Activated naive CD4-positive, alpha-beta T cell treated with anti-CD3 and anti-CD28 coated beads for 36 hours (primary cell): ENCODE results near the gene CPEB1. TPM values are rescaled to one million over a fixed set of nuclear protein-coding genes. Genes with fewer than 3 reads are reported as not detected.

ENCODE experiments used
- CTCF ChIA-PET: fragments of 350-600 bp; sonication (Branson Sonifier 250); formaldehyde crosslinking; loops from one replicate; lab custom pipeline; 2021; ENCODE audit warnings: antibody characterized with exemption; lab: Charles Lee
- DNase-seq: peaks from one replicate; pipeline ENCODE4 v3.0.0-alpha.2; 2020
- H3K27ac Mint-ChIP-seq: one replicate; pipeline ENCODE4 v1.8.0; 2021; ENCODE audit warnings: mild to moderate bottlenecking, mixed read lengths
- H3K27me3 Mint-ChIP-seq: one replicate; pipeline ENCODE4 v1.8.0; 2021; ENCODE audit warnings: low read depth, mixed read lengths
- H3K36me3 Mint-ChIP-seq: one replicate; pipeline ENCODE4 v1.8.0; 2021; ENCODE audit warnings: low read depth, mixed read lengths
- H3K4me1 Mint-ChIP-seq: one replicate; pipeline ENCODE4 v1.8.0; 2021; ENCODE audit warnings: low read depth, mixed read lengths
- H3K4me3 Mint-ChIP-seq: one replicate; pipeline ENCODE4 v1.8.0; 2021; ENCODE audit warnings: mild to moderate bottlenecking, moderate library complexity, mixed read lengths
- H3K9me3 Mint-ChIP-seq: one replicate; pipeline ENCODE4 v1.8.0; 2021; ENCODE audit warnings: mixed read lengths
- intact Hi-C: fragments of 100-400 bp; cut with micrococcal nuclease; formaldehyde crosslinking; loops from one replicate; pipeline ENCODE4 v1.15.1; 2023
- total RNA-seq, 2 experiments: library from RNA; stranded (reverse); gene quantifications; one replicate each; pipeline ENCODE4 v1.2.3, GENCODE V29; 2021

Gene CPEB1
- total RNA-seq, 2 experiments from 2014 or later = 0.10 TPM; not detected in 1

GRCh38 chr15:82664021-82664420, 16.9 kb upstream of the CPEB1 start:
- H3K27ac Mint-ChIP-seq = no peak overlapping the region
- H3K9me3 Mint-ChIP-seq = no peaks in the 10 kb centered on the region
- H3K36me3 Mint-ChIP-seq = no peaks in the 10 kb centered on the region
- H3K4me3 Mint-ChIP-seq = no peak overlapping the region
- H3K27me3 Mint-ChIP-seq = peaks cover 6% of the 10 kb centered on the region
- CTCF ChIA-PET = no interaction called here
- intact Hi-C loops = no loop called here
- DNase-seq = no peak
- H3K4me1 Mint-ChIP-seq = no peaks in the 10 kb centered on the region

- no peaks in the 10 kb centered on the region for H3K9me3 Mint-ChIP-seq
- no peaks in the 10 kb centered on the region for H3K4me1 Mint-ChIP-seq
- no peaks in the 10 kb centered on the region for H3K36me3 Mint-ChIP-seq
- CTCF ChIA-PET = no interaction called here
- H3K4me3 Mint-ChIP-seq = no peak overlapping the region
- peak; percentile 69 for DNase-seq
- H3K27me3 Mint-ChIP-seq = peaks cover 6% of the 10 kb centered on the region
- intact Hi-C loops = no loop called here
- no peak overlapping the region for H3K27ac Mint-ChIP-seq
These were observed 16.0 kb upstream of the CPEB1 start for GRCh38 chr15:82663186-82663600.

- CTCF ChIA-PET = no interaction called here
- Mint-ChIP-seq H3K4me3 (no peak overlapping the region), H3K36me3 (no peaks in the 10 kb centered on the region), H3K9me3 (no peaks in the 10 kb centered on the region), H3K27me3 (peaks cover 6% of the 10 kb centered on the region), H3K4me1 (no peaks in the 10 kb centered on the region), H3K27ac (no peak overlapping the region)
- DNase-seq = no peak
- intact Hi-C loops = no loop called here
These were observed 15.5 kb upstream of the CPEB1 start for GRCh38 chr15:82662641-82663040.

- Mint-ChIP-seq H3K27ac (no peak overlapping the region), H3K4me3 (no peak overlapping the region), H3K36me3 (no peaks in the 10 kb centered on the region), H3K9me3 (no peaks in the 10 kb centered on the region), H3K27me3 (peaks cover 6% of the 10 kb centered on the region), H3K4me1 (no peaks in the 10 kb centered on the region)
- no peak for DNase-seq
- CTCF ChIA-PET = no interaction called here
- intact Hi-C loops = no loop called here
These were observed 13.2 kb upstream of the CPEB1 start for GRCh38 chr15:82660378-82660777.

- intact Hi-C loops = no loop called here
- peaks cover 4% of the 10 kb centered on the region for H3K27me3 Mint-ChIP-seq
These were observed 9.6 kb upstream of the CPEB1 start for GRCh38 chr15:82656641-82657266.

GRCh38 chr15:82655606-82656005, 8.4 kb upstream of the CPEB1 start:
- intact Hi-C loops = no loop called here
- CTCF ChIA-PET = no interaction called here

More at GRCh38 chr15:82656641-82657266, 9.6 kb upstream of the CPEB1 start:
- H3K36me3 Mint-ChIP-seq = no peaks in the 10 kb centered on the region
- no peak for DNase-seq
- CTCF ChIA-PET = interaction anchor here (0.6 kb wide), 1 partner anchor 31 kb away, joined by 3 read pairs; no protein-coding TSS in a partner anchor
- no peaks in the 10 kb centered on the region for H3K9me3 Mint-ChIP-seq
- H3K4me1 Mint-ChIP-seq = no peaks in the 10 kb centered on the region
- no peak overlapping the region for H3K4me3 Mint-ChIP-seq
- no peak overlapping the region for H3K27ac Mint-ChIP-seq

GRCh38 chr15:82653483-82654168, 6.5 kb upstream of the CPEB1 start:
- DNase-seq = no peak
- Mint-ChIP-seq H3K27me3 (peaks cover 11% of the 10 kb centered on the region), H3K9me3 (no peaks in the 10 kb centered on the region), H3K36me3 (no peaks in the 10 kb centered on the region), H3K27ac (no peak overlapping the region), H3K4me3 (no peak overlapping the region), H3K4me1 (no peaks in the 10 kb centered on the region)
- intact Hi-C loops = no loop called here
- CTCF ChIA-PET = no interaction called here

More at GRCh38 chr15:82655606-82656005, 8.4 kb upstream of the CPEB1 start:
- Mint-ChIP-seq H3K36me3 (no peaks in the 10 kb centered on the region), H3K27ac (no peak overlapping the region), H3K4me3 (no peak overlapping the region), H3K9me3 (no peaks in the 10 kb centered on the region), H3K27me3 (peaks cover 4% of the 10 kb centered on the region), H3K4me1 (no peaks in the 10 kb centered on the region)
- no peak for DNase-seq

GRCh38 chr15:82651708-82652107, 4.5 kb upstream of the CPEB1 start:
- CTCF ChIA-PET = no interaction called here
- DNase-seq = no peak
- H3K4me3 Mint-ChIP-seq = no peak overlapping the region
- no peaks in the 10 kb centered on the region for H3K36me3 Mint-ChIP-seq
- no peak overlapping the region for H3K27ac Mint-ChIP-seq
- no peaks in the 10 kb centered on the region for H3K9me3 Mint-ChIP-seq
- H3K4me1 Mint-ChIP-seq = peaks cover 5% of the 10 kb centered on the region
- peaks cover 21% of the 10 kb centered on the region for H3K27me3 Mint-ChIP-seq
- intact Hi-C loops = no loop called here

- DNase-seq = no peak
- Mint-ChIP-seq H3K9me3 (no peaks in the 10 kb centered on the region), H3K27ac (no peak overlapping the region), H3K36me3 (no peaks in the 10 kb centered on the region), H3K4me3 (no peak overlapping the region), H3K27me3 (peaks cover 27% of the 10 kb centered on the region), H3K4me1 (peaks cover 8% of the 10 kb centered on the region)
- CTCF ChIA-PET = interaction anchor here (0.6 kb wide), 1 partner anchor 631 kb away, joined by 3 read pairs; no protein-coding TSS in a partner anchor
- intact Hi-C loops = no loop called here
These were observed 3.0 kb upstream of the CPEB1 start for GRCh38 chr15:82650046-82650670.

- no peak overlapping the region for H3K27ac Mint-ChIP-seq
- intact Hi-C loops = loop anchor here (10.0 kb wide), 1 partner anchor 335 kb away; the partner anchor contains the start of gene RAMAC
- H3K36me3 Mint-ChIP-seq = no peaks in the 10 kb centered on the region
- CTCF ChIA-PET = interaction anchor here (0.6 to 0.9 kb wide), 2 partner anchors 118 to 632 kb away, joined by 3 to 4 read pairs; no protein-coding TSS in a partner anchor
- H3K27me3 Mint-ChIP-seq = peaks cover 33% of the 10 kb centered on the region
- DNase-seq = no peak
- H3K4me1 Mint-ChIP-seq = peaks cover 8% of the 10 kb centered on the region
- no peak overlapping the region for H3K4me3 Mint-ChIP-seq
- no peaks in the 10 kb centered on the region for H3K9me3 Mint-ChIP-seq
These were observed 2.2 kb upstream of the CPEB1 start for GRCh38 chr15:82649226-82649999.

- Mint-ChIP-seq H3K36me3 (no peaks in the 10 kb centered on the region), H3K27me3 (peaks cover 39% of the 10 kb centered on the region), H3K27ac (no peak overlapping the region), H3K4me3 (peak overlapping the region; percentile 48), H3K4me1 (peaks cover 8% of the 10 kb centered on the region), H3K9me3 (no peaks in the 10 kb centered on the region)
- CTCF ChIA-PET = interaction anchor here (0.9 kb wide), 1 partner anchor 117 kb away, joined by 4 read pairs; no protein-coding TSS in a partner anchor
- intact Hi-C loops = loop anchor here (10.0 kb wide), 1 partner anchor 336 kb away; the partner anchor contains the start of gene RAMAC
- no peak for DNase-seq
These were observed 1.3 kb upstream of the CPEB1 start for GRCh38 chr15:82648257-82649103.
